K562 (cell line): ENCODE measurements around the gene CCDC33. TPM values are rescaled to one million over a fixed set of nuclear protein-coding genes. Genes with fewer than 3 reads are reported as not detected.
A peak's percentile ranks its signal among the peaks of the same experiment; 100 is the strongest.

Experiments used
- ATAC-seq: fragments of 200-7000 bp; cut with Tn5 transposase; 3 replicates; pipeline ENCODE4 v1.9.1; 2020; ENCODE audit warnings: moderate library complexity
- BruUV-seq: library from RNA; stranded (reverse); fragments of 400-500 nt; replicated peaks from 2 replicates; lab custom pipeline; 2021; lab: Mats Ljungman, UMichigan
- CTCF ChIA-PET: fragments of 300-600 bp; formaldehyde crosslinking; extraction: SDS; loops from one replicate; lab custom pipeline; 2021; ENCODE audit warnings: low intra/inter-chr PET ratio; lab: Yijun Ruan, JAX
- POLR2A ChIA-PET: fragments of 300-600, 350-650 bp; sonication (Branson Sonifier 250); formaldehyde crosslinking; extraction: SDS; loops from one replicate; lab custom pipeline; 2021; ENCODE audit warnings: antibody characterized with exemption, inconsistent platforms; lab: Yijun Ruan, JAX
- DNase-seq, 4 experiments: peaks; one replicate each; pipeline versions ENCODE4 v3.0.0 to v3.0.0-alpha.2; 2011 to 2018; ENCODE audit warnings: low spot score in 3 of 4, mixed read lengths in 3 of 4; ENCODE audit errors: extremely low read depth in 1 of 4
- FAIRE-seq: peaks from 2 replicates; lab custom pipeline; 2011; peaks lifted over from hg19 to GRCh38; lab: Jason Lieb, UNC
- H2AFZ ChIP-seq: 2 replicates; pipeline ENCODE4 v1.6.0; 2011; ENCODE audit warnings: low read depth, low read length, control low read depth, inconsistent platforms
- H3K27ac ChIP-seq: fragments of 200-600 bp; 3 replicates; pipeline ENCODE4 v1.8.0; 2011; ENCODE audit warnings: low read depth, mild to moderate bottlenecking, control low read depth, inconsistent platforms, low read length, moderate library complexity, mixed read lengths; ENCODE audit errors: extremely low read depth
- H3K27me3 ChIP-seq, 2 experiments: fragments of 300-600 bp in 1 of 2; 2 replicates in 1 of 2; 3 replicates in 1 of 2; pipeline versions ENCODE4 v1.6.0 to v1.8.0; 2011; ENCODE audit warnings: inconsistent platforms in 2 of 2, low read length in 2 of 2, mild to moderate bottlenecking in 1 of 2, mixed read lengths in 1 of 2, moderate library complexity in 1 of 2; ENCODE audit not compliant: control insufficient read depth in 2 of 2, insufficient read depth in 2 of 2
- H3K36me3 ChIP-seq: fragments of 300-600 bp; 3 replicates; pipeline ENCODE4 v1.8.0; 2011; ENCODE audit warnings: mild to moderate bottlenecking, low read length, inconsistent platforms; ENCODE audit not compliant: control insufficient read depth, insufficient read depth
- H3K4me1 ChIP-seq, 2 experiments: fragments of 200-600 bp in 1 of 2; replicated peaks in 1 of 2; 2 replicates in 1 of 2; 3 replicates in 1 of 2; pipeline versions ENCODE4 v1.5.1 to v1.8.0; 2011; ENCODE audit warnings: inconsistent platforms in 2 of 2, low read length in 2 of 2, mild to moderate bottlenecking in 1 of 2, mixed read lengths in 1 of 2, moderate library complexity in 1 of 2; ENCODE audit not compliant: control insufficient read depth in 2 of 2, insufficient read depth in 2 of 2
- H3K4me2 ChIP-seq: 2 replicates; pipeline ENCODE4 v1.6.1; 2011; ENCODE audit warnings: low read length, control low read depth, inconsistent platforms, mixed read lengths; ENCODE audit not compliant: insufficient read depth
- H3K4me3 ChIP-seq: fragments of 200-600 bp; sonication (generic), shearing (Covaris generic); 2 replicates; pipeline ENCODE4 v1.5.1; 2016; ENCODE audit warnings: control low read depth, inconsistent platforms
- H3K79me2 ChIP-seq: fragments of 200-600 bp; 3 replicates; pipeline ENCODE4 v1.8.0; 2011; ENCODE audit warnings: low read length, inconsistent platforms; ENCODE audit not compliant: control insufficient read depth, insufficient read depth
- H3K9ac ChIP-seq, 2 experiments: 2 replicates each; pipeline versions ENCODE4 v1.6.0 to v1.6.1; 2011; ENCODE audit warnings: low read depth in 2 of 2, low read length in 2 of 2, control low read depth in 1 of 2, inconsistent platforms in 1 of 2, mild to moderate bottlenecking in 1 of 2, mixed read lengths in 1 of 2; ENCODE audit not compliant: insufficient read depth in 1 of 2
- H3K9me1 ChIP-seq: one replicate; pipeline ENCODE4 v1.6.0; 2011; ENCODE audit warnings: inconsistent platforms, mild to moderate bottlenecking, low read length, moderate library complexity; ENCODE audit not compliant: control insufficient read depth, insufficient read depth
- H3K9me3 ChIP-seq: replicated peaks from 2 replicates; pipeline ENCODE4 v1.5.1; 2011; ENCODE audit warnings: low read depth, low read length, inconsistent platforms; ENCODE audit not compliant: control insufficient read depth, insufficient read depth
- H4K20me1 ChIP-seq: replicated peaks from 2 replicates; pipeline ENCODE4 v1.6.1; 2011; ENCODE audit warnings: low read length, inconsistent platforms, mixed read lengths; ENCODE audit not compliant: control insufficient read depth, insufficient read depth
- KAT7 ChIP-seq: sonication (generic); formaldehyde crosslinking; IDR thresholded peaks from 2 replicates; pipeline ENCODE4 v1.8.0; 2022; ENCODE audit warnings: missing genetic modification reagents, mild to moderate bottlenecking, borderline replicate concordance
- SRSF7 ChIP-seq: fragments of 200-400 bp; formaldehyde crosslinking; optimal IDR thresholded peaks from 2 replicates; pipeline ENCODE3; 2017; ENCODE audit warnings: mild to moderate bottlenecking, low read depth, low read length
- ZNF592 ChIP-seq: fragments of 450-650 bp; IDR thresholded peaks from 2 replicates; pipeline ENCODE4 v1.6.1; 2017; ENCODE audit warnings: antibody characterized with exemption, mild to moderate bottlenecking
- WGBS: fragments of 100-300 bp; shearing (Covaris generic); methylation state at CpG from one replicate; pipeline ENCODE4 v1.1.6; 2016; ENCODE audit warnings: low coverage, mixed read lengths; ENCODE audit not compliant: insufficient coverage; ENCODE audit errors: missing lambda C conversion rate; 5-methylcytosine and 5-hydroxymethylcytosine counted together
- in situ Hi-C: fragments of 300-500 bp; cut with MboI; formaldehyde crosslinking; loops from 4 replicates; pipeline ENCODE4 v1.15.0; 2018; ENCODE audit warnings: inconsistent platforms, mixed read lengths
- intact Hi-C: fragments of 100-400 bp; cut with micrococcal nuclease; formaldehyde crosslinking; loops from 2 replicates; pipeline ENCODE4 v1.14.2; 2022
- polyA plus RNA-seq, 8 experiments: library from polyadenylated mRNA; depleted of rRNA in 4 of 8; stranded (reverse) in 5 of 8; unstranded in 3 of 8; fragments of >200 nt; fragmentation: Nextera tagmentation in 2 of 8; fragmentation: Illumina TruSeq in 1 of 8; extraction: Ambion mirVana in 2 of 8; extraction: Trizol in 1 of 8; gene quantifications; 2 replicates each; pipeline versions ENCODE4 v1.2.1 to v1.2.3, GENCODE V29; 2011 to 2014; ENCODE audit warnings: inconsistent platforms in 1 of 8, missing spikeins in 1 of 8
- total RNA-seq, 7 experiments: library from RNA; depleted of rRNA in 6 of 7; stranded (reverse); fragments of >200 nt in 6 of 7; fragmentation: Illumina TruSeq in 2 of 7; extraction: Trizol in 2 of 7; gene quantifications; 2 replicates each; pipeline versions ENCODE4 v1.2.1 to v1.2.3, GENCODE V29; 2011 to 2021; ENCODE audit warnings: low replicate concordance in 1 of 7
- TF ChIP-seq, protein P1 (sequence below): fragments of 250-450 bp; sonication (Bioruptor Pico); IDR thresholded peaks from 2 replicates; pipeline ENCODE4 v1.4.0; 2020; ENCODE audit warnings: mild to moderate bottlenecking, moderate library complexity, borderline replicate concordance
- TF ChIP-seq, protein P2 (sequence below): sonication (generic); formaldehyde crosslinking; IDR thresholded peaks from 2 replicates; pipeline ENCODE4 v1.8.1; 2023; ENCODE audit warnings: mild to moderate bottlenecking, missing genetic modification reagents

Gene CCDC33
- total and polyA plus RNA-seq, 9 of the 15 experiments (the other 6 are each of a cell fraction or from before 2014, with no cell fraction given): 0.08 to 1.1 (median 0.15) TPM; not detected in 4

DNA sequence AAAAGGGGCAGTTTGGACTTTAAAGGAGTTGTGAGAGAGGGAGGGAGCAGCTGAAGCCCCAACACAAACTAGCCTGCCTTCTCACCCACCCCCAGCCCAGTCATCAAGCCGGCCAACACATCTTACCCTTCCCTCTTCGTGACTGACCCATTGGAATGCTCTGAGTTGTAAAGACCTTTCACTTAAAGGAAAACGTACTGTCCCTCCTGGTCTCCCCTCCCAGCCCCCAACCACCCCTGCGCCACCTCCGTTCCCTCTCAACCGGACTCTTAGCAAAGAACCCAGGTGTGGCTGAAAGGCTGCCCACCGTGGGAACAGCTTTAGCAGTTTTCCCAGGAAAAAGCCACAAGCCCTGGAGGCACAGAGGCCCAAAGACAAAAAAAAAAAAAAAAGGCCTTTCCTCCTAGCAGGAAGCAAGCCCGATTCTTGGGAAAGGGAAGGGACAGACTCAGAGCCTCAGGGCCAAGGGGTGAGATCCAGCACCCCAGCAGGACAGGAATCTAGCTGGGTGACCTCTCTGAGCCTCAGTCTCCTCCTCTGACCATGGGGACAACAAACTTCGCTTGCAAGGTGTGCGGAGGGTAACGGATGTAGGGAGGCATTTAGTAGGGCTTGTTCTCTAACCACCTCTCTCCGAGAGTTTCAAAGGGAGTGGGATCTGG is 128.9 kb downstream of the CCDC33 start (continued):
- TF ChIP-seq, protein P1, sequence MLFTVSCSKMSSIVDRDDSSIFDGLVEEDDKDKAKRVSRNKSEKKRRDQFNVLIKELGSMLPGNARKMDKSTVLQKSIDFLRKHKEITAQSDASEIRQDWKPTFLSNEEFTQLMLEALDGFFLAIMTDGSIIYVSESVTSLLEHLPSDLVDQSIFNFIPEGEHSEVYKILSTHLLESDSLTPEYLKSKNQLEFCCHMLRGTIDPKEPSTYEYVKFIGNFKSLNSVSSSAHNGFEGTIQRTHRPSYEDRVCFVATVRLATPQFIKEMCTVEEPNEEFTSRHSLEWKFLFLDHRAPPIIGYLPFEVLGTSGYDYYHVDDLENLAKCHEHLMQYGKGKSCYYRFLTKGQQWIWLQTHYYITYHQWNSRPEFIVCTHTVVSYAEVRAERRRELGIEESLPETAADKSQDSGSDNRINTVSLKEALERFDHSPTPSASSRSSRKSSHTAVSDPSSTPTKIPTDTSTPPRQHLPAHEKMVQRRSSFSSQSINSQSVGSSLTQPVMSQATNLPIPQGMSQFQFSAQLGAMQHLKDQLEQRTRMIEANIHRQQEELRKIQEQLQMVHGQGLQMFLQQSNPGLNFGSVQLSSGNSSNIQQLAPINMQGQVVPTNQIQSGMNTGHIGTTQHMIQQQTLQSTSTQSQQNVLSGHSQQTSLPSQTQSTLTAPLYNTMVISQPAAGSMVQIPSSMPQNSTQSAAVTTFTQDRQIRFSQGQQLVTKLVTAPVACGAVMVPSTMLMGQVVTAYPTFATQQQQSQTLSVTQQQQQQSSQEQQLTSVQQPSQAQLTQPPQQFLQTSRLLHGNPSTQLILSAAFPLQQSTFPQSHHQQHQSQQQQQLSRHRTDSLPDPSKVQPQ (CRISPR knock-in tag): no peak

DNA sequence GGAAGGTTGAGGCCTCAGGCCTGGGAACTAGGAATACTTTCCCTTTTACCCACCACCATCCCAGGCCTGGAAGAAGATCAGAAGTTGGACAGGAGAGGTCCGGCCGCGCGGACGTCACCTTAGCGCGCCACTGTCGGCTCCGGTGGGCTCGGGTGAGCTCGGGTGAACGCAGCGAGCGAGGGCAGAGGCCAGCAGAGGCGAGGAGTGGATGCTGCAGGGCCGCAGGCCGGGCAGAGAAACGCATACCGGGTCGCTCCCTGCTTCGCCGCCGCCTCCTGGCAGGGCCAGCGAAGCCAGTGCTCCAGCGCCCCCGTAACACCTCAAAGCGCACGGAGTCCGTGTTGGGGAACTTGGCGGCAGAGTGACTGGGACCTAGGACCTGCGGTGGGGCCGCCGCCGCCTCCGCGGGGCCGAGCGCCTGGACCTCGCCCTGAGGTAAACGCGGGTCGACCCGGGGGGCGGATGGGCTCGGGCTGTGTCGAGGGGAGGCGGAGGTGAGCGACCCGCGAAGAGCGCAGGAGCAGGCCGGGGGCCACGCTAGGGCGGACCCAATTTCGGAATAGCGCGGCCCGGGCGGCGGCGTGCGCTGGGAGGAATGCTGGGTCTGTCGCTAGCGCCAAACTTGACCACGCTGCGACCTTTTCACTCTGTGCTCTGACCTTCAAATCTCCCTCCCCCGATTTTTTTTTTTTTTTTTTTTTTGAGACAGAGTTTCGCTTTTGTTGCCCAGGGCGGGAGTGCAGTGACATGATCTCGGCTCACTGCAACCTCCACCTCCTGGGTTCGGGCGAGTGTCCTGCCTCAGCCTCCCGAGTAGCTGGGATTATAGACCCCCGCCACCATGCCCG is 129.7 kb downstream of the CCDC33 start:
- ChIA-PET CTCF (no interaction called here), POLR2A (no interaction called here)
- FAIRE-seq (no peak), ATAC-seq (no peak; the same call in 2 of the 3 replicates), DNase-seq (no peak)
- no peak overlapping the region for H3K4me2 ChIP-seq
- H2AFZ ChIP-seq: no peak overlapping the region
- TF ChIP-seq, protein P2, sequence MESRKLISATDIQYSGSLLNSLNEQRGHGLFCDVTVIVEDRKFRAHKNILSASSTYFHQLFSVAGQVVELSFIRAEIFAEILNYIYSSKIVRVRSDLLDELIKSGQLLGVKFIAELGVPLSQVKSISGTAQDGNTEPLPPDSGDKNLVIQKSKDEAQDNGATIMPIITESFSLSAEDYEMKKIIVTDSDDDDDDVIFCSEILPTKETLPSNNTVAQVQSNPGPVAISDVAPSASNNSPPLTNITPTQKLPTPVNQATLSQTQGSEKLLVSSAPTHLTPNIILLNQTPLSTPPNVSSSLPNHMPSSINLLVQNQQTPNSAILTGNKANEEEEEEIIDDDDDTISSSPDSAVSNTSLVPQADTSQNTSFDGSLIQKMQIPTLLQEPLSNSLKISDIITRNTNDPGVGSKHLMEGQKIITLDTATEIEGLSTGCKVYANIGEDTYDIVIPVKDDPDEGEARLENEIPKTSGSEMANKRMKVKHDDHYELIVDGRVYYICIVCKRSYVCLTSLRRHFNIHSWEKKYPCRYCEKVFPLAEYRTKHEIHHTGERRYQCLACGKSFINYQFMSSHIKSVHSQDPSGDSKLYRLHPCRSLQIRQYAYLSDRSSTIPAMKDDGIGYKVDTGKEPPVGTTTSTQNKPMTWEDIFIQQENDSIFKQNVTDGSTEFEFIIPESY (CRISPR knock-in tag): peak; percentile 89
- TF ChIP-seq SRSF7: peak; percentile 60
- TF ChIP-seq ZNF592: no peak
- TF ChIP-seq KAT7 (CRISPR knock-in tag): no peak
- in situ Hi-C loops (no loop called here), intact Hi-C loops (no loop called here)
- H3K27ac ChIP-seq: no peak overlapping the region
- H3K9me1 ChIP-seq: no peaks in the 10 kb centered on the region
- WGBS: 55% methylated on average over 62 of the region's 75 CpGs
- no peak overlapping the region for H3K4me3 ChIP-seq
- no peaks in the 10 kb centered on the region for H3K79me2 ChIP-seq
- H3K9me3 ChIP-seq: no peaks in the 10 kb centered on the region
- H3K36me3 ChIP-seq: no peaks in the 10 kb centered on the region
- H4K20me1 ChIP-seq: no peaks in the 10 kb centered on the region
- H3K9ac ChIP-seq: no peak overlapping the region
- H3K4me1 ChIP-seq: peaks cover 14% of the 10 kb centered on the region in 2 experiments
- peaks cover 14% of the 10 kb centered on the region in 2 experiments; a peak in 2 of 5 replicates for H3K27me3 ChIP-seq
- BruUV-seq: no TSS peak
